Right renal cortex interstitium (tissue), 3 donors: ENCODE measurements around the gene SERPINA12. TPM values are rescaled to one million over a fixed set of nuclear protein-coding genes. Genes with fewer than 3 reads are reported as not detected.

ENCODE experiments used
- DNase-seq, 3 donors: peaks; one replicate each; pipeline ENCODE4 v3.0.0-alpha.2; 2013; ENCODE audit warnings: low read depth in 3 of 3, low spot score in 2 of 3
- polyA plus RNA-seq, 3 donors: library from polyadenylated mRNA; unstranded; fragments of 120-200 nt; gene quantifications; one replicate each; pipeline ENCODE4 v1.2.1, GENCODE V29; 2013; ENCODE audit not compliant: insufficient read length in 3 of 3

Gene SERPINA12
- polyA plus RNA-seq, result under 1 TPM; 0.23 to 0.39 (median 0.29) TPM

- no peak for DNase-seq
These were observed at the start of gene SERPINA12 for GRCh38 chr14:94509356-94509755. Gene SERPINA12, minus strand, starts transcription at chr14:94509469. Its CDS starts 11,072 bp downstream, at chr14:94498397.

DNA sequence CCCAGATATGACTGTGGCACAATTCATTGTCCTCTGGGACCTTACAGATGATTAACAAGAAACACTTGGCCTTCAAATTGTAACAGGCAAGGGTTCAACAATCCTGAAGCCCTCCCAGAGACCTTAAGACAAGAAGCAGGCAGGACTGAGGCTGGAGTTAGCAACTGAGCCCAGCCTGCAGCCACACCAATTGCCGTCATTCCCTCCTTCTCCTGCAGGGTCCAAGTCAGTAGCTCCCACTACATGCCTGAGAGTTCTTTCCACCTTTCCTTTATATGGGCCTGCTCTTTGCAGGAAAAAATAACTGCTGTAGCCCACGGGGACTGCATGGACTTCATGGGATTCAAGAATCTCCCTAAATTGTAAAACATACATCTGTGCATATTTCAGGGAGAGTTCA lies 49.6 kb upstream of the SERPINA12 start:
- no peak for DNase-seq

- DNase-seq, result no peak
These were observed 48.1 kb upstream of the SERPINA12 start for GRCh38 chr14:94557327-94557726.

DNA sequence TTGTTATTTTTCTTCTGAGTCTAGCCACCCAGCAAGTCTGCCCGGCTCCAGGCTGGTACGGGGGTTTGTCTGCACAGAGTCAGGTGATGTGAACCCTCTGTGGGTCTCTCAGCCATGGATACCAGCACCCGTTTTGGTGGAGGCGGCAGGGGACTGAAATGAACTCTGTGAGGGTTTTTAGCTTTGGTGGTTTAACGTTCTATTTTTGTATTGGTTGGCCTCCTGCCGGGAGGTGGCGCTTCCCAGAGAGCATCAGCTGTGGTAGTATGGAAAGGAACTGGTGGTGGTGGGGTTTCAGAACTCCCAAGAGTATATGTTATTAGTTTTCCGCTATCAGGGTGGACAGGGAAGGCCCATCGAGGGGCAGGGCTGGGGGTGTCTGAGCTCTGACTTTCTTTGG lies 46.7 kb upstream of the SERPINA12 start:
- DNase-seq, result no peak

- no peak for DNase-seq
These were observed 40.8 kb upstream of the SERPINA12 start for GRCh38 chr14:94550041-94550440.

DNA sequence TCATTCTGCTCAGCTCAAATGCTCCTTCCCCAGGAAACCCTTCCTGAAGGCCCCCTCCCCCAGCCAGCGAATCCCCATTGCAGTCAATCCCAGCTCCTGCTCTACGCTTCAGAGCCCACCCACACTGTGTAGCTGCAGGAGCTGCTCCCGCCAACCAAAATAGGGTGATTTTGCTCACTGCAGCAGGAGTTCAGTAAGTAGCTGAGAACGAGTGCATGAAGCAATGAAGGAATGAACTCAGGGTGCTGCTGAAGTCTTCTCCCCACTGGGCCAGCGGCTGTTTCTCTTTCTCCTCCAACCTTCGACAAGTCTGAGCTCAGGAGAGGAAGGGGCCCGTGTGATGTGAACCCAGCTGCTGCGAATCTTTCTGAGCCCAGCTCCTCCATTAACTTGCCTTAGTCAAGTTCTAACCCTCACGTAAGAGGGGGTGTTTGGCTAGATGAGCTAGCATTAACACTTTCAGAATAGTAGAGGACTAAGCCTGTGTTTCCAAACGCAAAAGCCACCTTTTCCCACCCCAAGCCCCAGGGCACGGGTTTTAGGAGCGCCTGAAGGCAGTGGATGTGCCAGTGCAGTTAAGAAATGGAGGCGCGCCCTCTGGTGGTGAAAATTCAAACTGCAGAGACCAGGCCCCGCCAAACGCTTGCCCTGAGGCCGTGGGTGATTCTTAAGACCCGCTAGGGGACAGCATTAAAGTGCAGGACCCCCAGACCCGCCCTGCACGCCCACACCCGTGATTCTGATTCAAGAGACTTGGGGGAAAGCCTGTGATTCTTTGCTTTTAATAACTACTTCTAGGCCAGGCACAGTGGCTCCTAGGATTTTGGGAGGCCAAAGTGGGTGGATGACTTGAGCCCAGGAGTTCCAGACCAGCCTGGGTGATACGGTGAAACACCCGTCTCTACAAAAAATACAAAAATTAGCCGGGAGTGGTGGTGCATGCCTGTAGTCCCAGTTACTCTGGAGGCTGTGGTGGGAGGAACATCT lies 40.0 kb upstream of the SERPINA12 start:
- no peak for DNase-seq

DNA sequence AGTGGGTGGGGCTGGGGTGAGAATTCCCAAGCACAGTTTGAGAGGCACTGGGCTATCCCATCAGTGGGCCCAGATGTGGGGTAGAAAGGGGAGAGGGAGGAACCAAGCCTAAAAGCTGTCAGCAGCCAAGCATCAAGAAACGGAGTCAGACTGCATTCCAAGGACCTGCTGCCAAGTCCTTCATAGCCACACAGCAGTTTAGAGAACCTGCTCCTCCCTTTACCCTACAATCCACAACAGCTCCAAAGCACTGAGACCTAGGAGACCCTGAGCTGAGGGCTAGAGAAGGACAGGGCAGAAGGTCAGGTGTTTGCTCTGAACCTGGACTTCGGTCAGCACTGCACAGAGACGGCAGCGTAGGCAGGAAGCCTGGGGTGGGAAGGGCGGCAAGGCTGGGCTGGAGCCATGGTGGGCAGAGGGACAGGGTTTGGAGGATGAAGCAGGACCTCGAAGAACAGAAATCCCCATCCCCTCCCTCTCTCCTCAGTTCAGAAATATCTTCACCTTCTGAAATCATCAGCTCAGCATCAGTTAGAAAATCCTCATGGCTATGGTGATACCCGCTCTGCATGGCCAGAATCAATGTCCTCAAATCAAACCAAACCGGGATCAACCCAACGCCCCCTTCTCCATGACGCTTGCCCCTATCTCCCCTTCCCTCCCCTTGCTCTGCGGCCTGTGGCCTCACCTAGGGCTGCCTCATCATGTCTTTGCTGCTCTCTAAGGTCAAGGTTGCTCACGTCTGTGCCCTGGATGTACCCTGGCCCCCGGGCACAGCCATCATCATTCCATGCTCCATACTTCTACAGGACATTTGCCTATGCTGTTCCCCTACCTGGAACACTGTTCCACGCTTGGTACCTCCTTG lies 39.1 kb upstream of the SERPINA12 start:
- no peak for DNase-seq

DNA sequence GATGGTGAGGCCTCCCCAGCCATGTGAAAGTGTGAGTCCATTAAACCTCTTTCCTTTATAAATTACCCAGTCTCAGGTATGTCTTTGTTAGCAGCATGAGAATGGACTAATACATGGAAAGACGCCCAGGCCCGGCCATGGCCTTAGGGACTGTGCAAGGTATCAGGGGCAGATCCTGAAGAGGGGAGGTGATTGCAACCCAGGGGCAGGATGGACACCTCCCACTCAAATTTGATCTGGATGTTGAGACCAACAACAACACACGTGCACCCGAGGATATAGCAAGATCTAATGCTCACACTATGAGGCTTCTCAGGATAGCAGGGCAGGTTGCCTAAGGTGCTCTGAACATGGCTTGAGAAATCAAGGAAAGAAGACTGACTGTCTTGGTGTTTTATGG lies 38.5 kb upstream of the SERPINA12 start:
- no peak for DNase-seq

- DNase-seq, result no peak
These were observed 37.9 kb upstream of the SERPINA12 start for GRCh38 chr14:94547151-94547680.

DNA sequence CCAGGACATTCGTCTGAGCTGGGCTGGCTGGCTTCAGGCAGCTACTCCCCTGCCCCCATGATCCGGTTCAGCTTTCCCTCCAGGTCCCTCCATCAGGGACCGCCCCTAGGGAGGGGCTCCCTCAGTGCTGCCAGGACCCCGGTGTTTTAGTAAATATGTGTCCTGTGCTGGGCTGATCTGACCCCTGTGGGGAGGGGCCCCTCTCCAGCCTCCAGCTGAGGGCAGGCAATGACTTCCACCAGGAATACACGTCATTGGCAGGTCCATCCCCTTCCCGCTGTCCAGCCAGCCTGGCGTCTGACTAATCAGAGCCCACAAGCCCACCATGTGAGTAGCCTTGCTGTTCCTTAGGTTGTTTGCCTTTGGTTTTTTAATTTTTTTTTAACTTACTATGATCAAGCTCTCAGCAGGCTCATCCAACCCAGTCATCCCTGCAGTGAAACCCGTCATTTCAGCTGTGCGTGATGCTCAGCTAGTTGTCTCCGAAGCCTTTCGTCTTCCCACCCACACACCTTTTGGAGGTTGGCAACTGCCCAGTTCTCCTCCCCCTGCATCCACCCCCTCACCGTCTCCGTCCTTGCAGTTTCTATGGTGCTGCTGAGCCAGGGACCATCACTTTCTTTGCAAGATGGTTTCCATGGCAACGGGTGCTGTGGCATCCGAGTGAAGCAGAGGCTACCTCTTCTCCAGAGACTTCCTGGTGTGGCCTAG lies 36.0 kb upstream of the SERPINA12 start:
- DNase-seq, result no peak

DNA sequence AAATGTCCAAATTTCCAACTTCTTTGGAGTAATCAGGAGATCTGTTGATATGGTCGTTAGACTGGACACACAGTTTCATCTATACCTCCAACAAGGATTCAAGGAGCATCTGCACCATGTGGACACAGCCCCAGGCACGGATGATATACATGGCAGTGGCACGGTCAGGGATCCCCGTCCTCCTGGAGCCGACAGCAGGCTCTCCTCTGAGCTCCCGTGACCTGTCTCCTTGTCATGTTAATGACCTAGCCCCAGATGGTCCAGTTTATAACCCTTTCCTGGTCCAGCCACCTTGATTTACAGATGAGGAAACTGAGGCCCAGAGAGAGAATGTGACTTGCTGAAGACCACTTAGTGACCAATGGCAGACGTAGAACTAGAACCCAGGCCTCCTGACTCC lies 35.5 kb upstream of the SERPINA12 start:
- DNase-seq, result no peak

DNA sequence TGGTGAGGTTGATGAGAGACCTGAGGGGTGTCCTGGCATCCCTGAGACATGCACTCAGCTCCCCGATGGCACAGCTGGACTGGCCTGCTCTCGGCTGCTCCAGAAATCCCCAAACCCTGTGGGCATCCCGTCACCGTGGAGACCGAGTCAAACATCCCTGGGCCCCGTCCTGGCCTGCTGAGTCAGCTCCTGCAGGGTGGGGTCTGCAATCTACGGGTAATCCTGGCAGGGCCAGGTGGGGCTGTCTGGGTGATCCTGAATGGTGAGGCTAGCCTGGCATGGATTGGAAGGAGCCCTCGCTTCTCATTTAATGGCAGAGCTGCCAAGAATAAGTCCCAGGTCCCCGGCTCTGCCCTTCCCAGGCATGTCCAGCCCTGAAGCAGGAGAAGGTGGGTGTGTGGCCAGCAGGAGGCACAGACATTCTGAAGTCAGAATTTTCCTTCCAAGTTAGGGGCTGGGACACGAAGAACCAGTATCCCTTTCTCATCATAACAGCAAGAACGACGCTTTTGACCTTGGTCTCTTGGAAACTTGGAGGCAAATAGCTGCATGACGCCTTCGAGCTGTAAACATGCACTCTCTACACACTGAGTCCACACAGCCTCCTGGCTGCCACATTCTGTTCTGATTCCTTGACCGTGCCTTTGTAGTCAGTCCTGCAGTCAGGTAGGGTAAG lies 34.3 kb upstream of the SERPINA12 start:
- no peak for DNase-seq

GRCh38 chr14:94542811-94543440 lies 33.7 kb upstream of the SERPINA12 start:
- no peak for DNase-seq

DNA sequence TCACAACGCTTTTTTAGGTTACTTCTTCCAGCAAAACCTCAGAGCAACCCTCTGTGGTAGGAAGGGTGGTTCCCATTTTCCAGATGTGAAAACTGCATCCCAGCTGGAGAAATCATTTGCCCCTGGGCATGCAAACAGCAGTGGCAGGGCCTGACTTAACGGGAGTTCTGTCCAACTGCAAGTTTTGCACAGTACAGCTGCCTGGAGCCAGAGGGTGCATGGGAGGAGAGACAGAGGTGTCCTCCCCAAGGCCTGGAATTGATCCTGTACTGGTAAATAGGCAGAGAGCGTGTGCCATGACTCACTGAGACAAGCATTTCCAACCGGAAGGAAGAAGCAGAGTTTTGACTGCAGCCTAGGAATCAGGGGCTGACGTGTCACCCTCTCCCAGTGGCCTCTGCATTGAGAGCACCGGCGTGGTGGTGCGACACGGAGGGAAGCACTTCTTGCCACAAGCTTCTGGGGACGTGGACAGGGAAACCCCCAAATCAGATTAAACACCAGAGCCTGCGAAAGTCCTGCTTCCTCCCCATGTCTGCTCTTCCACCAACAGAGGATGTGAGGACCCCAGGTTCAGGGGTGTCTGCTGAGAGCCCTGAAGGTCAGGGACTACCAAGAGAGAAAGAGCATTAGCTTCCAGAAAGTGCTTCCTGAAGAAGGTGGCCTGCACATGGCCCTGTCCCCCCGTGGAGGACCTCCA lies 33.0 kb upstream of the SERPINA12 start:
- DNase-seq, result no peak

GRCh38 chr14:94541234-94541975 lies 32.1 kb upstream of the SERPINA12 start:
- DNase-seq, result no peak

- DNase-seq, result peak in 1 of 3 donors; percentile 12
These were observed 30.9 kb upstream of the SERPINA12 start for GRCh38 chr14:94540031-94540794.

GRCh38 chr14:94539181-94539580 lies 29.9 kb upstream of the SERPINA12 start:
- DNase-seq, result no peak
